HG02678 (cell line): Measurements from ENCODE around the gene INVS.
"Not testable (repeated sequence)": the region's sequence is repeated elsewhere in the genome, so short reads cannot be mapped to it uniquely, and the experiment has no call there.

ENCODE experiments used
- ATAC-seq: cut with Tn5 transposase; IDR thresholded peaks from one replicate; pipeline ENCODE4 v1.9.1; 2021; ENCODE audit warnings: mild to moderate bottlenecking, moderate library complexity; ENCODE audit not compliant: unreplicated experiment

Gene INVS

GRCh38 chr9:100120286-100120685, 21.2 kb downstream of the INVS start:
- ATAC-seq, result no peak

GRCh38 chr9:100125236-100125635, 26.2 kb downstream of the INVS start:
- ATAC-seq, result no peak

- ATAC-seq, result no peak
Observed at GRCh38 chr9:100125910-100126309, 26.9 kb downstream of the INVS start.

- no peak for ATAC-seq
Observed at GRCh38 chr9:100126423-100126822, 27.4 kb downstream of the INVS start.

- no peak for ATAC-seq
Observed at GRCh38 chr9:100129772-100130171, 30.7 kb downstream of the INVS start.

GRCh38 chr9:100131216-100131615, 32.2 kb downstream of the INVS start:
- no peak for ATAC-seq

- no peak for ATAC-seq
Observed at GRCh38 chr9:100131875-100132430, 32.9 kb downstream of the INVS start.

GRCh38 chr9:100134731-100135130, 35.7 kb downstream of the INVS start:
- ATAC-seq, result no peak

- ATAC-seq, result not testable (repeated sequence)
Observed at GRCh38 chr9:100136799-100137198, 37.8 kb downstream of the INVS start.

- not testable (repeated sequence) for ATAC-seq
Observed at GRCh38 chr9:100140303-100140702, 41.3 kb downstream of the INVS start.

GRCh38 chr9:100141862-100142261, 42.8 kb downstream of the INVS start:
- not testable (repeated sequence) for ATAC-seq

GRCh38 chr9:100145167-100145934, 46.3 kb downstream of the INVS start:
- ATAC-seq, result not testable (repeated sequence)

- not testable (repeated sequence) for ATAC-seq
Observed at GRCh38 chr9:100145976-100146375, 46.9 kb downstream of the INVS start.

GRCh38 chr9:100150214-100150613, 51.2 kb downstream of the INVS start:
- no peak for ATAC-seq

- no peak for ATAC-seq
Observed at GRCh38 chr9:100160021-100160420, 61.0 kb downstream of the INVS start.

GRCh38 chr9:100167176-100167575, 68.1 kb downstream of the INVS start:
- no peak for ATAC-seq

GRCh38 chr9:100167915-100168654, 69.0 kb downstream of the INVS start:
- ATAC-seq, result no peak

GRCh38 chr9:100170085-100170484, 71.0 kb downstream of the INVS start:
- ATAC-seq, result no peak

GRCh38 chr9:100170556-100170955, 71.5 kb downstream of the INVS start:
- no peak for ATAC-seq

GRCh38 chr9:100186356-100186755, 87.3 kb downstream of the INVS start:
- no peak for ATAC-seq

GRCh38 chr9:100190339-100190738, 91.3 kb downstream of the INVS start:
- no peak for ATAC-seq

- ATAC-seq, result no peak
Observed at GRCh38 chr9:100191264-100191663, 92.2 kb downstream of the INVS start.
